Measurements from ENCODE around the gene BUD31.
"Not testable (repeated sequence)": the region's sequence is repeated elsewhere in the genome, so short reads cannot be mapped to it uniquely, and the experiment has no call there.

The BUD31 gene

DNA sequence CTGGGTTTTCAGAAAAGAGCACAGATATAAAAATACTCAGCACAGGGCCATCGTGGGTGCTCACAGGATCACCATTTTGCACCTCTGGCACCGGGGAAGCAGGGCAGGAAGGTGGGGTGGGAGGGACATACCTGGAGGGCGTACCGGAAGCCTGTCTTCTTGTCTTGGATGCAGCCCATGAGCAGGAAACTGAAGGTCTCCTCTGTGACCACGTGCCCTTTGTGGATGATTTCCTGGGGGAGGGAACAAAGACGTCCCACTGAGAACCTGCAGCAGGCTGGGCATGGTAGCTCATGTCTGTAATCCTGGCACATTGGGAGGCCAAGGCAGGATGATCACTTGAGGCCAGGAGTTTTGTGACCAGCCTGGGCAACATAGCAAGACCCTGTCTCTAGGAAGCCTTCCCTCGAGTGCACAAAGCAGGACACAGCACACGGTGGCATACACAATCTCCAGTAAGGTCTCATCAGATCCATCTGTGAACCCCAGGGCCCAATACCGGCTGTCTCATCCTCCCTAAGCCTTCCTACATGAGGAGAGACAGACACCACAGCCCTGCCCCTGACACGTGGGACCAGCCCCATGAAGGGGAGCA is 20.3 kb downstream of the BUD31 start (continued):
- TF ChIP-seq, protein P1, sequence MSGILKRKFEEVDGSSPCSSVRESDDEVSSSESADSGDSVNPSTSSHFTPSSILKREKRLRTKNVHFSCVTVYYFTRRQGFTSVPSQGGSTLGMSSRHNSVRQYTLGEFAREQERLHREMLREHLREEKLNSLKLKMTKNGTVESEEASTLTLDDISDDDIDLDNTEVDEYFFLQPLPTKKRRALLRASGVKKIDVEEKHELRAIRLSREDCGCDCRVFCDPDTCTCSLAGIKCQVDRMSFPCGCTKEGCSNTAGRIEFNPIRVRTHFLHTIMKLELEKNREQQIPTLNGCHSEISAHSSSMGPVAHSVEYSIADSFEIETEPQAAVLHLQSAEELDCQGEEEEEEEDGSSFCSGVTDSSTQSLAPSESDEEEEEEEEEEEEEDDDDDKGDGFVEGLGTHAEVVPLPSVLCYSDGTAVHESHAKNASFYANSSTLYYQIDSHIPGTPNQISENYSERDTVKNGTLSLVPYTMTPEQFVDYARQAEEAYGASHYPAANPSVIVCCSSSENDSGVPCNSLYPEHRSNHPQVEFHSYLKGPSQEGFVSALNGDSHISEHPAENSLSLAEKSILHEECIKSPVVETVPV (CRISPR knock-in tag; IDR thresholded peaks at IDR 0.05): no peak

DNA sequence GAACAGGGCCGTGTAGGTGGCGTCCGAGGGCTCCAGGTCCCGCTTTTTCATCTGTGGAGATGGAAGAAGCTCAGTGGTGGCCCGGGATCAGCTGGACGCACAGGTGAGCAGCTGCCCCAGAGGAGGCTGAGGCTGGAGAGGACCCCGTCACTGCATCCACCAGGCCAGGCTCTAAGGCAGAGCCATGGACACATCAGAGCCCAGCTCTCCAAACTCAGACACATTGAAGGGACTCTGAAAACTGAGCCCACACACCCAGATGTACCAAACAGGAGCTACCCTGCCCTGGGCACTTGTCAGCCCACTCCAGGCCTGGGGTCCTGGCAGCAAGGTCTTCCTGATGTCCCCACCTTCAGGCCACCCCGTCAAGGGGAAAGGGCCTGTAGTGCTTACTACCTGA is 21.0 kb downstream of the BUD31 start:
- TF ChIP-seq, protein P2, sequence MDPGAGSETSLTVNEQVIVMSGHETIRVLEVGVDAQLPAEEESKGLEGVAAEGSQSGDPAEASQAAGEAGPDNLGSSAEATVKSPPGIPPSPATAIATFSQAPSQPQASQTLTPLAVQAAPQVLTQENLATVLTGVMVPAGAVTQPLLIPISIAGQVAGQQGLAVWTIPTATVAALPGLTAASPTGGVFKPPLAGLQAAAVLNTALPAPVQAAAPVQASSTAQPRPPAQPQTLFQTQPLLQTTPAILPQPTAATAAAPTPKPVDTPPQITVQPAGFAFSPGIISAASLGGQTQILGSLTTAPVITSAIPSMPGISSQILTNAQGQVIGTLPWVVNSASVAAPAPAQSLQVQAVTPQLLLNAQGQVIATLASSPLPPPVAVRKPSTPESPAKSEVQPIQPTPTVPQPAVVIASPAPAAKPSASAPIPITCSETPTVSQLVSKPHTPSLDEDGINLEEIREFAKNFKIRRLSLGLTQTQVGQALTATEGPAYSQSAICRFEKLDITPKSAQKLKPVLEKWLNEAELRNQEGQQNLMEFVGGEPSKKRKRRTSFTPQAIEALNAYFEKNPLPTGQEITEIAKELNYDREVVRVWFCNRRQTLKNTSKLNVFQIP (CRISPR knock-in tag; IDR thresholded peaks at IDR 0.05; ENCODE audit: borderline replicate concordance, low read depth): no peak
- TF ChIP-seq GLIS3 (CRISPR knock-in tag; IDR thresholded peaks at IDR 0.05) (no peak), ISL1 (CRISPR knock-in tag; IDR thresholded peaks at IDR 0.05) (no peak), TCF4 (CRISPR knock-in tag; IDR thresholded peaks at IDR 0.05; ENCODE audit: borderline replicate concordance) (no peak), CSDC2 (CRISPR knock-in tag; IDR thresholded peaks at IDR 0.05) (no peak), TOX (CRISPR knock-in tag; IDR thresholded peaks at IDR 0.05; ENCODE audit: borderline replicate concordance) (no peak), ZFP3 (CRISPR knock-in tag; IDR thresholded peaks at IDR 0.05) (no peak), ZNF8 (CRISPR knock-in tag; IDR thresholded peaks at IDR 0.05) (no peak), OSR1 (CRISPR knock-in tag; IDR thresholded peaks at IDR 0.05) (no peak), PPARA (CRISPR knock-in tag; IDR thresholded peaks at IDR 0.05; ENCODE audit: borderline replicate concordance) (no peak), ZFP30 (CRISPR knock-in tag; IDR thresholded peaks at IDR 0.05) (no peak), BACH2 (CRISPR knock-in tag; IDR thresholded peaks at IDR 0.05; ENCODE audit: borderline replicate concordance) (no peak), ARNTL (CRISPR knock-in tag; IDR thresholded peaks at IDR 0.05; ENCODE audit: borderline replicate concordance, low read depth) (no peak), RARB (CRISPR knock-in tag; IDR thresholded peaks at IDR 0.05) (no peak), ZC3H10 (CRISPR knock-in tag; IDR thresholded peaks at IDR 0.05) (no peak)
- TF ChIP-seq, protein P1 (CRISPR knock-in tag; IDR thresholded peaks at IDR 0.05): no peak
- TF ChIP-seq, protein P3, sequence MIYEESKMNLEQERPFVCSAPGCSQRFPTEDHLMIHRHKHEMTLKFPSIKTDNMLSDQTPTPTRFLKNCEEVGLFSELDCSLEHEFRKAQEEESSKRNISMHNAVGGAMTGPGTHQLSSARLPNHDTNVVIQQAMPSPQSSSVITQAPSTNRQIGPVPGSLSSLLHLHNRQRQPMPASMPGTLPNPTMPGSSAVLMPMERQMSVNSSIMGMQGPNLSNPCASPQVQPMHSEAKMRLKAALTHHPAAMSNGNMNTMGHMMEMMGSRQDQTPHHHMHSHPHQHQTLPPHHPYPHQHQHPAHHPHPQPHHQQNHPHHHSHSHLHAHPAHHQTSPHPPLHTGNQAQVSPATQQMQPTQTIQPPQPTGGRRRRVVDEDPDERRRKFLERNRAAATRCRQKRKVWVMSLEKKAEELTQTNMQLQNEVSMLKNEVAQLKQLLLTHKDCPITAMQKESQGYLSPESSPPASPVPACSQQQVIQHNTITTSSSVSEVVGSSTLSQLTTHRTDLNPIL (CRISPR knock-in tag; IDR thresholded peaks at IDR 0.05; ENCODE audit: low read depth): no peak
- TF ChIP-seq, protein P4, sequence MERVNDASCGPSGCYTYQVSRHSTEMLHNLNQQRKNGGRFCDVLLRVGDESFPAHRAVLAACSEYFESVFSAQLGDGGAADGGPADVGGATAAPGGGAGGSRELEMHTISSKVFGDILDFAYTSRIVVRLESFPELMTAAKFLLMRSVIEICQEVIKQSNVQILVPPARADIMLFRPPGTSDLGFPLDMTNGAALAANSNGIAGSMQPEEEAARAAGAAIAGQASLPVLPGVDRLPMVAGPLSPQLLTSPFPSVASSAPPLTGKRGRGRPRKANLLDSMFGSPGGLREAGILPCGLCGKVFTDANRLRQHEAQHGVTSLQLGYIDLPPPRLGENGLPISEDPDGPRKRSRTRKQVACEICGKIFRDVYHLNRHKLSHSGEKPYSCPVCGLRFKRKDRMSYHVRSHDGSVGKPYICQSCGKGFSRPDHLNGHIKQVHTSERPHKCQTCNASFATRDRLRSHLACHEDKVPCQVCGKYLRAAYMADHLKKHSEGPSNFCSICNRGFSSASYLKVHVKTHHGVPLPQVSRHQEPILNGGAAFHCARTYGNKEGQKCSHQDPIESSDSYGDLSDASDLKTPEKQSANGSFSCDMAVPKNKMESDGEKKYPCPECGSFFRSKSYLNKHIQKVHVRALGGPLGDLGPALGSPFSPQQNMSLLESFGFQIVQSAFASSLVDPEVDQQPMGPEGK (CRISPR knock-in tag; IDR thresholded peaks at IDR 0.05; ENCODE audit: borderline replicate concordance): no peak
- TF ChIP-seq, protein P5, sequence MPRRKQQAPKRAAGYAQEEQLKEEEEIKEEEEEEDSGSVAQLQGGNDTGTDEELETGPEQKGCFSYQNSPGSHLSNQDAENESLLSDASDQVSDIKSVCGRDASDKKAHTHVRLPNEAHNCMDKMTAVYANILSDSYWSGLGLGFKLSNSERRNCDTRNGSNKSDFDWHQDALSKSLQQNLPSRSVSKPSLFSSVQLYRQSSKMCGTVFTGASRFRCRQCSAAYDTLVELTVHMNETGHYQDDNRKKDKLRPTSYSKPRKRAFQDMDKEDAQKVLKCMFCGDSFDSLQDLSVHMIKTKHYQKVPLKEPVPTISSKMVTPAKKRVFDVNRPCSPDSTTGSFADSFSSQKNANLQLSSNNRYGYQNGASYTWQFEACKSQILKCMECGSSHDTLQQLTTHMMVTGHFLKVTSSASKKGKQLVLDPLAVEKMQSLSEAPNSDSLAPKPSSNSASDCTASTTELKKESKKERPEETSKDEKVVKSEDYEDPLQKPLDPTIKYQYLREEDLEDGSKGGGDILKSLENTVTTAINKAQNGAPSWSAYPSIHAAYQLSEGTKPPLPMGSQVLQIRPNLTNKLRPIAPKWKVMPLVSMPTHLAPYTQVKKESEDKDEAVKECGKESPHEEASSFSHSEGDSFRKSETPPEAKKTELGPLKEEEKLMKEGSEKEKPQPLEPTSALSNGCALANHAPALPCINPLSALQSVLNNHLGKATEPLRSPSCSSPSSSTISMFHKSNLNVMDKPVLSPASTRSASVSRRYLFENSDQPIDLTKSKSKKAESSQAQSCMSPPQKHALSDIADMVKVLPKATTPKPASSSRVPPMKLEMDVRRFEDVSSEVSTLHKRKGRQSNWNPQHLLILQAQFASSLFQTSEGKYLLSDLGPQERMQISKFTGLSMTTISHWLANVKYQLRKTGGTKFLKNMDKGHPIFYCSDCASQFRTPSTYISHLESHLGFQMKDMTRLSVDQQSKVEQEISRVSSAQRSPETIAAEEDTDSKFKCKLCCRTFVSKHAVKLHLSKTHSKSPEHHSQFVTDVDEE (CRISPR knock-in tag; IDR thresholded peaks at IDR 0.05): no peak
- ATAC-seq: no peak; the same call in 2 of the 3 replicates

DNA sequence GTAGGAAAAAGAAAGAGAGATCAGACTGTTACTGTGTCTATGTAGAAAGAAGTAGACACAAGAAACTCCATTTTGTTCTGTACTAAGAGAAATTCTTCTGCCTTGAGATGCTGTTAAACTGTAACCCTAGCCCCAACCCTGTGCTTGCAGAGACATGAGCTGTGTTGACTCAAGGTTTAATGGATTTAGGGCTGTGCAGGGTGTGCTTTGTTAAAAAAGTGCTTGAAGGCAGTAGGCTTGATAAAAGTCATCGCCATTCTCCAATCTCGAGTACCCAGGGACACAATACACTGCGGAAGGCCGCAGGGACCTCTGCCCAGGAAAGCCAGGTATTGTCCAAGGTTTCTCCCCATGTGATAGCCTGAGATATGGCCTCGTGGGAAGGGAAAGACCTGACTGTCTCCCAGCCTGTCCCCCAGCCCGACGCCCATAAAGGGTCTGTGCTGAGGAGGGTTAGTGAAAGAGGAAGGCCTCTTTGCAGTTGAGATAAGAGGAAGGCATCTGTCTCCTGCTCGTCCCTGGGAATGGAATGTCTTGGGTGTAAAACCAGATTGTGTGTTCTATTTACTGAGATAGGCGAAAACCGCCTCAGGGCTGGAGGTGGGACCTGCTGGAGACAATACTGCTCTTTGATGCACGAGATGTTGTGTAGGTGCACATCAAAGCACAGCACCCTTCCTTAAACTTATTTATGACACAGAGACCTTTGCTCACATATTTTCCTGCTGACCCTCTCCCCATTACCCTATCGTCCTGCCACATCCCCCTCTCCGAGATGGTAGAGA is 23.2 kb downstream of the BUD31 start:
- ATAC-seq: not testable (repeated sequence)

All from SK-N-SH treated with all-trans-retinoic acid at 6 μM for 48 hours (cell line).